Endothelial cell of umbilical vein (primary cell): ENCODE results near the gene SNRNP200.

ENCODE experiments used
- FOS ChIP-seq: IDR thresholded peaks from 2 replicates; pipeline ENCODE4 v1.6.1; 2011; ENCODE audit warnings: mild to moderate bottlenecking, low read length, moderate library complexity, borderline replicate concordance; ENCODE audit not compliant: insufficient read depth
- JUN ChIP-seq: IDR thresholded peaks from 2 replicates; pipeline ENCODE4 v1.6.1; 2011; ENCODE audit warnings: borderline replicate concordance, low read depth; ENCODE audit not compliant: insufficient read length, insufficient read depth
- POLR2A ChIP-seq: IDR thresholded peaks from 2 replicates; pipeline ENCODE4 v1.6.1; 2012; ENCODE audit warnings: low read depth, mild to moderate bottlenecking, control low read depth, low read length
- POLR2AphosphoS5 ChIP-seq: IDR thresholded peaks from 2 replicates; pipeline ENCODE4 v1.6.1; 2012; ENCODE audit warnings: low read depth, mild to moderate bottlenecking, control low read depth, low read length, moderate library complexity; ENCODE audit not compliant: insufficient read depth
- TF ChIP-seq, protein P1 (sequence below), 2 donors: IDR thresholded peaks; 1 replicate in 1 of 2; 2 replicates in 1 of 2; pipeline ENCODE4 v1.5.1; 2011; ENCODE audit warnings: low read length in 2 of 2, mild to moderate bottlenecking in 2 of 2, moderate library complexity in 2 of 2, control low read depth in 1 of 2, inconsistent platforms in 1 of 2, low read depth in 1 of 2; ENCODE audit not compliant: insufficient read depth in 1 of 2; ENCODE audit errors: extremely low read depth in 1 of 2

DNA sequence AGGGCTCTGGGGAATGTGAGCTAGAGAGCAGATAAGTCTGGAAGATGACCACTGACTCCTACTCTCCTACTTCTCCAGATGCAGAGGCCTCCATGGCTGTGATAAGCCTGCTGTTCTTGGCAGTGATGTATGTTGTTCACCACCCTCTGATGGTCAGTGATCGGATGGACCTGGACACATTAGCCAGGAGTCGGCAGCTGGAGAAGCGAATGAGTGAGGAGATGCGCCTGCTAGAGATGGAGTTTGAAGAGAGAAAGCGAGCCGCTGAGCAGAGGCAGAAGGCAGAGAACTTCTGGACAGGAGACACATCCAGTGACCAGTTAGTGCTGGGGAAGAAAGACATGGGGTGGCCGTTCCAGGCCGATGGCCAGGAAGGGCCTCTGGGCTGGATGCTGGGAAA lies 21.2 kb upstream of the SNRNP200 start:
- TF ChIP-seq, protein P1, sequence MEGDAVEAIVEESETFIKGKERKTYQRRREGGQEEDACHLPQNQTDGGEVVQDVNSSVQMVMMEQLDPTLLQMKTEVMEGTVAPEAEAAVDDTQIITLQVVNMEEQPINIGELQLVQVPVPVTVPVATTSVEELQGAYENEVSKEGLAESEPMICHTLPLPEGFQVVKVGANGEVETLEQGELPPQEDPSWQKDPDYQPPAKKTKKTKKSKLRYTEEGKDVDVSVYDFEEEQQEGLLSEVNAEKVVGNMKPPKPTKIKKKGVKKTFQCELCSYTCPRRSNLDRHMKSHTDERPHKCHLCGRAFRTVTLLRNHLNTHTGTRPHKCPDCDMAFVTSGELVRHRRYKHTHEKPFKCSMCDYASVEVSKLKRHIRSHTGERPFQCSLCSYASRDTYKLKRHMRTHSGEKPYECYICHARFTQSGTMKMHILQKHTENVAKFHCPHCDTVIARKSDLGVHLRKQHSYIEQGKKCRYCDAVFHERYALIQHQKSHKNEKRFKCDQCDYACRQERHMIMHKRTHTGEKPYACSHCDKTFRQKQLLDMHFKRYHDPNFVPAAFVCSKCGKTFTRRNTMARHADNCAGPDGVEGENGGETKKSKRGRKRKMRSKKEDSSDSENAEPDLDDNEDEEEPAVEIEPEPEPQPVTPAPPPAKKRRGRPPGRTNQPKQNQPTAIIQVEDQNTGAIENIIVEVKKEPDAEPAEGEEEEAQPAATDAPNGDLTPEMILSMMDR (IDR thresholded peaks at IDR 0.05; ENCODE audit: extremely low read depth in 1 of 2, insufficient read depth in 1 of 2, low read depth in 1 of 2, low read length in 2 of 2), result no peak
- no peak for TF ChIP-seq POLR2A
- TF ChIP-seq JUN, result no peak
- TF ChIP-seq POLR2AphosphoS5, result no peak
- no peak for TF ChIP-seq FOS
